HepG2 (cell line): Measurements from ENCODE around the gene JAZF1. TPM values are rescaled to one million over a fixed set of nuclear protein-coding genes. Genes with fewer than 3 reads are reported as not detected.

Source experiments
- ATAC-seq: fragments of 200-7000 bp; cut with Tn5 transposase; 3 replicates; pipeline ENCODE4 v1.9.1; 2020; ENCODE audit warnings: mild to moderate bottlenecking, moderate library complexity
- BruUV-seq: library from RNA; stranded (reverse); fragments of 400-500 nt; replicated peaks from 2 replicates; lab custom pipeline; 2021; lab: Mats Ljungman, UMichigan
- CTCF ChIA-PET: fragments of 300-600 bp; formaldehyde crosslinking; extraction: SDS; loops from one replicate; lab custom pipeline; 2021; ENCODE audit warnings: low total read pairs, inconsistent platforms, low intra/inter-chr PET ratio; lab: Yijun Ruan, JAX
- POLR2A ChIA-PET: fragments of 350-600 bp; sonication (Branson Sonifier 250); formaldehyde crosslinking; loops from one replicate; lab custom pipeline; 2020; ENCODE audit warnings: antibody characterized with exemption, inconsistent platforms; lab: Yijun Ruan, JAX
- DNase-seq: peaks from one replicate; pipeline ENCODE4 v3.0.0-alpha.2; 2015; ENCODE audit warnings: low spot score
- FAIRE-seq: peaks from 3 replicates; lab custom pipeline; 2011; peaks lifted over from hg19 to GRCh38; lab: Jason Lieb, UNC
- H2AFZ ChIP-seq: one replicate; pipeline ENCODE4 v1.6.1; 2011; ENCODE audit warnings: low read length, inconsistent platforms
- H3K27ac ChIP-seq: fragments of 300-600 bp; 3 replicates; pipeline ENCODE4 v1.8.0; 2011; ENCODE audit warnings: mixed run types, mild to moderate bottlenecking, mixed read lengths, low read length, inconsistent platforms; ENCODE audit not compliant: insufficient read depth; ENCODE audit errors: extremely low read length
- H3K27me3 ChIP-seq, 2 experiments: fragments of 200-600 bp in 1 of 2; 2 replicates in 1 of 2; 3 replicates in 1 of 2; pipeline versions ENCODE4 v1.6.0 to v1.8.0; 2011; ENCODE audit warnings: low read length in 2 of 2, mild to moderate bottlenecking in 2 of 2, moderate library complexity in 2 of 2, inconsistent platforms in 1 of 2; ENCODE audit not compliant: insufficient read depth in 2 of 2, control insufficient read depth in 1 of 2
- H3K36me3 ChIP-seq, 2 experiments: fragments of 200-600 bp in 1 of 2; replicated peaks in 1 of 2; 2 replicates in 1 of 2; 3 replicates in 1 of 2; pipeline versions ENCODE4 v1.5.1 to v1.8.0; 2011; ENCODE audit warnings: low read length in 2 of 2, inconsistent platforms in 1 of 2; ENCODE audit not compliant: insufficient read depth in 2 of 2, control insufficient read depth in 1 of 2
- H3K4me1 ChIP-seq: 2 replicates; pipeline ENCODE4 v1.5.1; 2012; ENCODE audit warnings: low read length, inconsistent platforms; ENCODE audit not compliant: insufficient read depth
- H3K4me2 ChIP-seq: 2 replicates; pipeline ENCODE4 v1.6.0; 2011; ENCODE audit warnings: low read depth, low read length, inconsistent platforms
- H3K4me3 ChIP-seq, 3 experiments: fragments of 200-600 bp in 1 of 3; sonication (generic), shearing (Covaris generic) in 1 of 3; replicated peaks in 1 of 3; 2 replicates each; pipeline ENCODE4 v1.5.1; 2011 to 2016; ENCODE audit warnings: low read length in 3 of 3, inconsistent platforms in 2 of 3, low read depth in 2 of 3, mild to moderate bottlenecking in 2 of 3, control low read depth in 1 of 3, mixed read lengths in 1 of 3; ENCODE audit not compliant: insufficient read depth in 1 of 3
- H3K79me2 ChIP-seq: one replicate; pipeline ENCODE4 v1.6.1; 2011; ENCODE audit warnings: low read length, inconsistent platforms; ENCODE audit not compliant: insufficient read depth
- H3K9ac ChIP-seq: 2 replicates; pipeline ENCODE4 v1.6.0; 2011; ENCODE audit warnings: mild to moderate bottlenecking, low read depth, low read length, inconsistent platforms; ENCODE audit not compliant: insufficient read depth
- H3K9me3 ChIP-seq: 2 replicates; pipeline ENCODE4 v1.5.1; 2012; ENCODE audit warnings: mild to moderate bottlenecking, low read length
- H4K20me1 ChIP-seq: 2 replicates; pipeline ENCODE4 v1.6.0; 2011; ENCODE audit warnings: inconsistent platforms, mild to moderate bottlenecking, low read length, moderate library complexity; ENCODE audit not compliant: insufficient read depth
- CHCHD3 ChIP-seq: sonication (generic); formaldehyde crosslinking; IDR thresholded peaks from 2 replicates; pipeline ENCODE4 v1.8.0; 2022; ENCODE audit warnings: mild to moderate bottlenecking, missing genetic modification reagents, moderate library complexity
- CREB1 ChIP-seq, 2 experiments: fragments of 450-650 bp in 1 of 2; IDR thresholded peaks; 2 replicates each; pipeline ENCODE4 v1.6.1; 2016 to 2017; ENCODE audit warnings: control low read depth in 1 of 2, mild to moderate bottlenecking in 1 of 2, missing compliant biosample characterization in 1 of 2, missing genetic modification characterization in 1 of 2
- ESRRA ChIP-seq: sonication (generic); formaldehyde crosslinking; IDR thresholded peaks from 2 replicates; pipeline ENCODE4 v1.5.1; 2020; ENCODE audit warnings: mild to moderate bottlenecking, low read depth, missing genetic modification reagents
- GZF1 ChIP-seq: sonication (generic); formaldehyde crosslinking; IDR thresholded peaks from 2 replicates; pipeline ENCODE4 v1.5.1; 2020; ENCODE audit warnings: mild to moderate bottlenecking, missing genetic modification reagents
- NFRKB ChIP-seq: fragments of 450-650 bp; IDR thresholded peaks from 2 replicates; pipeline ENCODE4 v1.6.1; 2017
- PAX8 ChIP-seq: sonication (generic); formaldehyde crosslinking; IDR thresholded peaks from 2 replicates; pipeline ENCODE4 v1.8.0; 2022; ENCODE audit warnings: mild to moderate bottlenecking, missing genetic modification reagents, borderline replicate concordance
- ZNF138 ChIP-seq: sonication (generic); formaldehyde crosslinking; IDR thresholded peaks from 2 replicates; pipeline ENCODE4 v1.5.0; 2020; ENCODE audit warnings: mild to moderate bottlenecking, low read depth, missing genetic modification reagents
- ZNF644 ChIP-seq: IDR thresholded peaks from 2 replicates; pipeline ENCODE4 v1.6.1; 2016; ENCODE audit warnings: low read depth
- ZNF646 ChIP-seq: sonication (generic); formaldehyde crosslinking; IDR thresholded peaks from 2 replicates; pipeline ENCODE4 v1.9.0; 2021; ENCODE audit warnings: mild to moderate bottlenecking, missing genetic modification reagents
- ZNF839 ChIP-seq: sonication (generic); formaldehyde crosslinking; IDR thresholded peaks from 2 replicates; pipeline ENCODE4 v1.4.0; 2020; ENCODE audit warnings: missing genetic modification reagents, mild to moderate bottlenecking, borderline replicate concordance
- WGBS: methylation state at CpG from one replicate; pipeline ENCODE4 v1.1.6; 2017; ENCODE audit warnings: low lambda C conversion rate; 5-methylcytosine and 5-hydroxymethylcytosine counted together
- in situ Hi-C: cut with HindIII; loops from 2 replicates; pipeline ENCODE4 v1.10.0; 2017; ENCODE audit warnings: low pct_unique_long_range_greater_than_20kb; ENCODE audit not compliant: extremely low pct_ligation_motif_present
- intact Hi-C: fragments of 100-400 bp; cut with micrococcal nuclease; formaldehyde crosslinking; loops from one replicate; pipeline ENCODE4 v1.10.0; 2022; ENCODE audit not compliant: unreplicated experiment
- polyA plus RNA-seq, 8 experiments: library from polyadenylated mRNA; depleted of rRNA in 3 of 8; stranded (reverse) in 7 of 8; unstranded in 1 of 8; fragments of >200 nt; fragmentation: Illumina TruSeq in 4 of 8; extraction: Trizol in 4 of 8; gene quantifications; 2 replicates each; pipeline versions ENCODE4 v1.2.1 to v1.2.3, GENCODE V29; 2011 to 2016; ENCODE audit warnings: low read depth in 4 of 8, missing spikeins in 1 of 8, mixed read lengths in 1 of 8; ENCODE audit not compliant: insufficient read depth in 1 of 8
- total RNA-seq, 5 experiments: library from RNA; depleted of rRNA; stranded (reverse); fragments of >200 nt; fragmentation: Illumina TruSeq; extraction: Trizol; gene quantifications; 2 replicates each; pipeline ENCODE4 v1.2.3, GENCODE V29; 2016; ENCODE audit warnings: low read depth in 1 of 5

JAZF1 gene
- total and polyA plus RNA-seq, 2 of the 13 experiments (the other 11 are each of a cell fraction or from before 2014, with no cell fraction given) = not detected

GRCh38 chr7:27842094-27842692 lies 338.4 kb downstream of the JAZF1 start:
- TF ChIP-seq CREB1 (IDR thresholded peaks at IDR 0.05) = no peak
- TF ChIP-seq CREB1 (CRISPR knock-in tag; IDR thresholded peaks at IDR 0.05) = no peak
- TF ChIP-seq ZNF138 (CRISPR knock-in tag) = no peak
- no peak for TF ChIP-seq CHCHD3 (CRISPR knock-in tag)
- no peak for TF ChIP-seq NFRKB
- no peak for TF ChIP-seq PAX8
- TF ChIP-seq, all 625 proteins: peak for 0
- no peak for ATAC-seq
- no peak overlapping the region for H3K4me2 ChIP-seq
- no peaks in the 10 kb centered on the region for H3K36me3 ChIP-seq
- intact Hi-C loops = no loop called here
- ChIA-PET CTCF (no interaction called here), POLR2A (no interaction called here)
- no peaks in the 10 kb centered on the region for H3K4me1 ChIP-seq
- H3K27me3 ChIP-seq = peaks cover 3 to 32% of the 10 kb centered on the region in 2 experiments; a peak in 4 of 5 replicates
- no peak overlapping the region for H3K9ac ChIP-seq
- DNase-seq = no peak
- FAIRE-seq = no peak
- H3K79me2 ChIP-seq = no peaks in the 10 kb centered on the region
- H3K9me3 ChIP-seq = no peaks in the 10 kb centered on the region
- H3K4me3 ChIP-seq = no peak overlapping the region
- no peaks in the 10 kb centered on the region for H4K20me1 ChIP-seq
- BruUV-seq = no TSS peak
- in situ Hi-C loops = no loop called here
- H3K27ac ChIP-seq = no peak overlapping the region
- WGBS = 45% methylated on average over 14 of the region's 14 CpGs
- H2AFZ ChIP-seq = no peak overlapping the region

- ATAC-seq = peak; percentile 8; the same call in 1 of the 3 replicates
- ChIA-PET CTCF (no interaction called here), POLR2A (no interaction called here)
- Histone ChIP-seq H2AFZ (no peak overlapping the region), H4K20me1 (no peaks in the 10 kb centered on the region), H3K27ac (no peak overlapping the region), H3K4me2 (no peak overlapping the region), H3K27me3 (peaks cover 3 to 32% of the 10 kb centered on the region in 2 experiments; a peak in 4 of 5 replicates), H3K9me3 (no peaks in the 10 kb centered on the region), H3K9ac (no peak overlapping the region), H3K79me2 (no peaks in the 10 kb centered on the region), H3K4me3 (no peak overlapping the region), H3K4me1 (no peaks in the 10 kb centered on the region), H3K36me3 (no peaks in the 10 kb centered on the region)
- DNase-seq = no peak
- 15% methylated on average over 2 of the region's 18 CpGs for WGBS
- FAIRE-seq = no peak
- intact Hi-C loops = no loop called here
- no TSS peak for BruUV-seq
- in situ Hi-C loops = no loop called here
- no peak for TF ChIP-seq ZNF644 (CRISPR knock-in tag)
- TF ChIP-seq ESRRA (CRISPR knock-in tag) = no peak
- no peak for TF ChIP-seq ZNF646
- TF ChIP-seq GZF1 = no peak
- no peak for TF ChIP-seq ZNF839 (CRISPR knock-in tag)
These were observed 339.7 kb downstream of the JAZF1 start for GRCh38 chr7:27840760-27841364.
